ENCODE data around the gene SMARCD3.

SMARCD3 gene

DNA sequence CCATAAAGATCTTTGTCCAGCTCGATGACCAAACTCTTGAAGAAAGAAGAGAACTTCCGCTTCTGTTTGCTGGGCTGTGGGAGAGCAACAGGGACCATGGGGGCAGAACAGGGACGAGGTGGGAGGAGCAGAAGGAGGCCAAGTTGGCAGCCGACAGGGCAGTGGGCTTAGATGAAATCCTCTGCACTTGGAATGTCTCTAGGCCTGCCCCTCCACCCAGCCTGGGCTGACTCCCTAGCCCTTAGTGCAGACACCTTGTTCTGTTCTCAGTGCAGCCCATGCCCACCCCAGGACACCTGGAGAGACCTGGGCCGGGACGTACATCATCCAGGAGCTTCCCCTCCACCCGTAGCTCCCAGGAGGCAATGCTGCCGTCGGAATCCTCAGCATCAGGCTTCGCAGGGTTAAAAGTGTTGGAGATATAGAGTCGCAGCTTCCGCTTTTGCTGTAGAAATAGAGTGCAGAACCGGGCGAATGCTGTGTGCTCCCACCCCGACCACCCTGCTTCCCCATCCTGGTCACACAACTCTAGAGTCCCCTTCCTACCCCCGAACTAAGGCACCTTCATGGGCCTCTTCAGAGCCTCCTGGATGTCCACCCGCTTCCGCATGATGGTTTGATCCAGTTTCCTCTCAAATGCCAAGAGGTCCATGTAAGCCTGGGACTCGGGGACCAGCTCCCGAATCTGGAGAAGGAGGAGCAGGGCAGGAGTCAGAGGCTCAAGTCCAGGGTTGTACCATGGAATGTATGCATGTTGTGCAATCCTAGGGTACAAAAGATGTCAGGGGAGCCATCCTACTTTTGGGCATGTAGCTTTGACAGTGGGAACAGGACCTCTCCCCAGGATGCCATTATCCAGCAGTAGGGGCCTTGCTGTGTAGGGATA, 6.1 kb downstream of the SMARCD3 start:
- no peaks in the 10 kb centered on the region for H3K27me3 ChIP-seq (ENCODE audit: insufficient read depth, low read length)
- no peak overlapping the region for H2AFZ ChIP-seq (ENCODE audit: low read depth, low read length)
- H3K4me1 ChIP-seq (ENCODE audit: insufficient read depth, low read length) = peaks cover 39% of the 10 kb centered on the region
- H3K36me3 ChIP-seq (ENCODE audit: insufficient read depth, low read length) = peaks cover 49% of the 10 kb centered on the region
- H3K4me3 ChIP-seq (ENCODE audit: low read length) = no peak overlapping the region
- no peaks in the 10 kb centered on the region for H3K9me3 ChIP-seq (ENCODE audit: low read length)

GRCh38 chr7:151241755-151242096, 6.8 kb downstream of the SMARCD3 start:
- H3K4me3 ChIP-seq (ENCODE audit: low read length) = no peak overlapping the region
- H3K36me3 ChIP-seq (ENCODE audit: insufficient read depth, low read length) = peaks cover 56% of the 10 kb centered on the region
- H3K27me3 ChIP-seq (ENCODE audit: insufficient read depth, low read length) = no peaks in the 10 kb centered on the region
- peaks cover 32% of the 10 kb centered on the region for H3K4me1 ChIP-seq (ENCODE audit: insufficient read depth, low read length)
- no peak overlapping the region for H2AFZ ChIP-seq (ENCODE audit: low read depth, low read length)
- H3K9me3 ChIP-seq (ENCODE audit: low read length) = no peaks in the 10 kb centered on the region

GRCh38 chr7:151240942-151241754, 7.3 kb downstream of the SMARCD3 start:
- Histone ChIP-seq H3K4me1 (ENCODE audit: insufficient read depth, low read length) (peaks cover 26% of the 10 kb centered on the region), H3K9me3 (ENCODE audit: low read length) (no peaks in the 10 kb centered on the region), H3K4me3 (ENCODE audit: low read length) (no peak overlapping the region), H3K27me3 (ENCODE audit: insufficient read depth, low read length) (no peaks in the 10 kb centered on the region), H3K36me3 (ENCODE audit: insufficient read depth, low read length) (peaks cover 60% of the 10 kb centered on the region), H2AFZ (ENCODE audit: low read depth, low read length) (no peak overlapping the region)

DNA sequence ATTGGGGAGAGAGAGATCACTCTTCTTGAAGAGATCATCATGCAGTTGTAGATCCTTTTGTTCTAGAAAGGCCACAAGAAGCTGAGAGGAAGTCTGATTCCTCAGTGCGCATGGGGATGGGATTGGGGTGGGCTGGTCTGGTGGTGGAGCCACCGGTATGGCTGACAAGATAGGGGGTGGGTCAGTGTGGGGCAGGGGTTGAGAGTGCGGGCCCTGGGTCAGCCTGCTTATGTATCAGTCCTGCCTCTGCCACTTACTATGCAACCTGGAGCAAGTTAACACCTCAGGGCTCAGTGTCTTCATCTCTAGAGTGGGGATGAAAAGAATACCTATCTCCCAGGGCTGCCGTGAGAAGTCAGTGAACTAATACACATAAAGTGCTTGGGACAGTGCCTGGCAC, 8.0 kb downstream of the SMARCD3 start:
- no peak overlapping the region for H2AFZ ChIP-seq (ENCODE audit: low read depth, low read length)
- H3K4me3 ChIP-seq (ENCODE audit: low read length) = no peak overlapping the region
- peaks cover 61% of the 10 kb centered on the region for H3K36me3 ChIP-seq (ENCODE audit: insufficient read depth, low read length)
- H3K9me3 ChIP-seq (ENCODE audit: low read length) = no peaks in the 10 kb centered on the region
- peaks cover 21% of the 10 kb centered on the region for H3K4me1 ChIP-seq (ENCODE audit: insufficient read depth, low read length)
- no peaks in the 10 kb centered on the region for H3K27me3 ChIP-seq (ENCODE audit: insufficient read depth, low read length)

- Histone ChIP-seq H2AFZ (ENCODE audit: low read depth, low read length) (no peak overlapping the region), H3K27me3 (ENCODE audit: insufficient read depth, low read length) (no peaks in the 10 kb centered on the region), H3K9me3 (ENCODE audit: low read length) (no peaks in the 10 kb centered on the region), H3K36me3 (ENCODE audit: insufficient read depth, low read length) (peaks cover 67% of the 10 kb centered on the region), H3K4me1 (ENCODE audit: insufficient read depth, low read length) (peaks cover 21% of the 10 kb centered on the region), H3K4me3 (ENCODE audit: low read length) (no peak overlapping the region)
Observed at GRCh38 chr7:151239837-151240459, 8.5 kb downstream of the SMARCD3 start.

- H3K4me1 ChIP-seq (ENCODE audit: insufficient read depth, low read length) = peaks cover 17% of the 10 kb centered on the region
- H2AFZ ChIP-seq (ENCODE audit: low read depth, low read length) = no peak overlapping the region
- no peaks in the 10 kb centered on the region for H3K9me3 ChIP-seq (ENCODE audit: low read length)
- H3K36me3 ChIP-seq (ENCODE audit: insufficient read depth, low read length) = peaks cover 69% of the 10 kb centered on the region
- no peak overlapping the region for H3K4me3 ChIP-seq (ENCODE audit: low read length)
- H3K27me3 ChIP-seq (ENCODE audit: insufficient read depth, low read length) = no peaks in the 10 kb centered on the region
Observed at GRCh38 chr7:151238924-151239836, 9.3 kb downstream of the SMARCD3 start.

DNA sequence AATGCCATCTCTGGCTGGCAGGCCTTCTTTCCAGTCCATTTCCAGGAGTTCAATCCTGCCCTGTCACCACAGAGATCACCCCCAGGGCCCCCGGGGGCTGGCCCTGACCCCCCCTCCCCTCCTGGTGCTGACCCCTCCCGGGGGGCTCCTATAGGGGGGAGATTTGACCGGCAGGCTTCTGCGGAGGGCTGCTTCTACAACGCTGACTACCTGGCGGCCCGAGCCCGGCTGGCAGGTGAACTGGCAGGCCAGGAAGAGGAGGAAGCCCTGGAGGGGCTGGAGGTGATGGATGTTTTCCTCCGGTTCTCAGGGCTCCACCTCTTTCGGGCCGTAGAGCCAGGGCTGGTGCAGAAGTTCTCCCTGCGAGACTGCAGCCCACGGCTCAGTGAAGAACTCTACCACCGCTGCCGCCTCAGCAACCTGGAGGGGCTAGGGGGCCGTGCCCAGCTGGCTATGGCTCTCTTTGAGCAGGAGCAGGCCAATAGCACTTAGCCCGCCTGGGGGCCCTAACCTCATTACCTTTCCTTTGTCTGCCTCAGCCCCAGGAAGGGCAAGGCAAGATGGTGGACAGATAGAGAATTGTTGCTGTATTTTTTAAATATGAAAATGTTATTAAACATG, 10.2 kb downstream of the SMARCD3 start:
- Histone ChIP-seq H3K4me3 (ENCODE audit: low read length) (no peak overlapping the region), H3K36me3 (ENCODE audit: insufficient read depth, low read length) (peaks cover 69% of the 10 kb centered on the region), H3K9me3 (ENCODE audit: low read length) (no peaks in the 10 kb centered on the region), H3K27me3 (ENCODE audit: insufficient read depth, low read length) (no peaks in the 10 kb centered on the region), H2AFZ (ENCODE audit: low read depth, low read length) (no peak overlapping the region), H3K4me1 (ENCODE audit: insufficient read depth, low read length) (peaks cover 17% of the 10 kb centered on the region)

- Histone ChIP-seq H3K27me3 (ENCODE audit: insufficient read depth, low read length) (no peaks in the 10 kb centered on the region), H3K4me3 (ENCODE audit: low read length) (no peak overlapping the region), H3K9me3 (ENCODE audit: low read length) (no peaks in the 10 kb centered on the region), H3K4me1 (ENCODE audit: insufficient read depth, low read length) (peaks cover 15% of the 10 kb centered on the region), H3K36me3 (ENCODE audit: insufficient read depth, low read length) (peaks cover 65% of the 10 kb centered on the region), H2AFZ (ENCODE audit: low read depth, low read length) (no peak overlapping the region)
Observed at GRCh38 chr7:151237244-151238189, 11.0 kb downstream of the SMARCD3 start.

DNA sequence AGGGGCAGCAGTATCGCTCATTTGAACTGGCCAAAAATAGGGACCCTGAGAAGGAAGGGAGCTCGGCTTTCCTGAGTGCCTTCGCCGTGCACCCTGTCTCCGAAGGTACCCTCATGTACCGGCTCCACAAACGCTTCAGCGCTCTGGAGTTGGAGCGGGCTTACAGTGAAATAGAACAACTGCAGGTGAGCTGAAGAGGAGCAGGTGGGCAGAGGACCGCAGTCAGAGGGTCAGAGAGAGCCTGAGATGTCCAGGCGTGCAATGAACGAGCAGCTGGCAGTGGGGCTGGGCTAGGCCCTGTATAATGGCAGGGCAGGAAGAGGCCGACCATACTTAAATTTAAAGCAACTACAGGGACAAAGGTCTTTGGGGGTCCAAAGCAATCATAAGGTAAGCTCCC, 12.1 kb downstream of the SMARCD3 start:
- Histone ChIP-seq H3K36me3 (ENCODE audit: insufficient read depth, low read length) (peaks cover 57% of the 10 kb centered on the region), H3K27me3 (ENCODE audit: insufficient read depth, low read length) (no peaks in the 10 kb centered on the region)

GRCh38 chr7:151235091-151235787, 13.3 kb downstream of the SMARCD3 start:
- H3K4me3 ChIP-seq (ENCODE audit: low read length) = no peak overlapping the region
- no peaks in the 10 kb centered on the region for H3K27me3 ChIP-seq (ENCODE audit: insufficient read depth, low read length)
- H3K4me1 ChIP-seq (ENCODE audit: insufficient read depth, low read length) = peaks cover 20% of the 10 kb centered on the region
- peaks cover 46% of the 10 kb centered on the region for H3K36me3 ChIP-seq (ENCODE audit: insufficient read depth, low read length)
- H2AFZ ChIP-seq (ENCODE audit: low read depth, low read length) = no peak overlapping the region
- H3K9me3 ChIP-seq (ENCODE audit: low read length) = no peaks in the 10 kb centered on the region

More for the DNA sequence above, 12.1 kb downstream of the SMARCD3 start:
- H2AFZ ChIP-seq (ENCODE audit: low read depth, low read length) = no peak overlapping the region
- no peak overlapping the region for H3K4me3 ChIP-seq (ENCODE audit: low read length)
- peaks cover 19% of the 10 kb centered on the region for H3K4me1 ChIP-seq (ENCODE audit: insufficient read depth, low read length)
- H3K9me3 ChIP-seq (ENCODE audit: low read length) = no peaks in the 10 kb centered on the region

GRCh38 chr7:151233804-151234203, 14.7 kb downstream of the SMARCD3 start:
- H3K4me3 ChIP-seq (ENCODE audit: low read length) = peak overlapping the region; percentile 64
- no peaks in the 10 kb centered on the region for H3K27me3 ChIP-seq (ENCODE audit: insufficient read depth, low read length)
- peaks cover 20% of the 10 kb centered on the region for H3K4me1 ChIP-seq (ENCODE audit: insufficient read depth, low read length)
- H3K36me3 ChIP-seq (ENCODE audit: insufficient read depth, low read length) = peaks cover 32% of the 10 kb centered on the region
- H2AFZ ChIP-seq (ENCODE audit: low read depth, low read length) = no peak overlapping the region
- H3K9me3 ChIP-seq (ENCODE audit: low read length) = no peaks in the 10 kb centered on the region

Measured in neuron (in vitro differentiated cells).